ENCODE results near the gene KLHL36. TPM values are rescaled to one million over a fixed set of nuclear protein-coding genes. Genes with fewer than 3 reads are reported as not detected.
"Not testable (repeated sequence)": the region's sequence is repeated elsewhere in the genome, so short reads cannot be mapped to it uniquely, and the experiment has no call there.

Gene KLHL36
- total RNA-seq, 4 donors from 2014 or later: 70.5 to 114 (median 80.5) TPM

- 50 to 65% methylated on average over 8 of the region's 8 CpGs for WGBS, 2 donors (ENCODE audit: low coverage in 1 of 2)
Measured at GRCh38 chr16:84689111-84689510, 40.8 kb downstream of the KLHL36 start.

GRCh38 chr16:84690088-84690819 lies 41.9 kb downstream of the KLHL36 start:
- peaks cover 8% of the 10 kb centered on the region for H3K27me3 ChIP-seq
- no peak for ATAC-seq
- H3K4me3 ChIP-seq: no peak overlapping the region
- H3K9me3 ChIP-seq: no peaks in the 10 kb centered on the region
- H3K4me1 ChIP-seq: no peaks in the 10 kb centered on the region
- TF ChIP-seq POLR2AphosphoS5 (IDR thresholded peaks at IDR 0.05) (no peak), CTCF (IDR thresholded peaks at IDR 0.05) (no peak)
- no peak overlapping the region for H3K27ac ChIP-seq
- H3K36me3 ChIP-seq: no peaks in the 10 kb centered on the region
- WGBS, 2 donors (ENCODE audit: low coverage in 1 of 2): 48 to 61% methylated on average over 5 to 6 of the region's 6 CpGs

More at GRCh38 chr16:84689111-84689510, 40.8 kb downstream of the KLHL36 start:
- Histone ChIP-seq H3K36me3 (no peaks in the 10 kb centered on the region), H3K27ac (no peak overlapping the region), H3K4me1 (no peaks in the 10 kb centered on the region), H3K9me3 (no peaks in the 10 kb centered on the region), H3K27me3 (peaks cover 13% of the 10 kb centered on the region), H3K4me3 (no peak overlapping the region)
- no peak for TF ChIP-seq POLR2A (IDR thresholded peaks at IDR 0.05)
- no peak for TF ChIP-seq EP300 (IDR thresholded peaks at IDR 0.05)
- TF ChIP-seq CTCF (IDR thresholded peaks at IDR 0.05): no peak
- TF ChIP-seq POLR2AphosphoS5 (IDR thresholded peaks at IDR 0.05): no peak
- ATAC-seq: no peak

- no peaks in the 10 kb centered on the region for H3K36me3 ChIP-seq
- no peaks in the 10 kb centered on the region for H3K9me3 ChIP-seq
- H3K4me1 ChIP-seq: no peaks in the 10 kb centered on the region
- no peak overlapping the region for H3K27ac ChIP-seq
- H3K27me3 ChIP-seq: peaks cover 8% of the 10 kb centered on the region
- 48 to 69% methylated on average over 6 of the region's 6 CpGs for WGBS, 2 donors (ENCODE audit: low coverage in 1 of 2)
- no peak for ATAC-seq
- TF ChIP-seq CTCF (IDR thresholded peaks at IDR 0.05): no peak
- H3K4me3 ChIP-seq: no peak overlapping the region
Measured at GRCh38 chr16:84692451-84693214, 44.3 kb downstream of the KLHL36 start.

- ATAC-seq, H3K27ac ChIP-seq, H3K36me3 ChIP-seq, H3K27me3 ChIP-seq, H3K4me1 ChIP-seq, H3K9me3 ChIP-seq, H3K4me3 ChIP-seq: not testable (repeated sequence)
- WGBS, 2 donors (ENCODE audit: low coverage in 1 of 2): 89 to 92% methylated on average over 7 to 8 of the region's 10 CpGs
Measured at GRCh38 chr16:84693869-84694268, 45.6 kb downstream of the KLHL36 start.

- H3K27me3 ChIP-seq: no peaks in the 10 kb centered on the region
- no peak overlapping the region for H3K27ac ChIP-seq
- no peaks in the 10 kb centered on the region for H3K9me3 ChIP-seq
- no peak for ATAC-seq
- H3K4me1 ChIP-seq: peaks cover 0 to 8% (median 5%) of the 10 kb centered on the region in 3 donors
- TF ChIP-seq EP300 (IDR thresholded peaks at IDR 0.05): no peak
- TF ChIP-seq CTCF (IDR thresholded peaks at IDR 0.05): no peak
- TF ChIP-seq POLR2A (IDR thresholded peaks at IDR 0.05): no peak
- TF ChIP-seq POLR2AphosphoS5 (IDR thresholded peaks at IDR 0.05): no peak
- no peaks in the 10 kb centered on the region for H3K36me3 ChIP-seq
- no peak overlapping the region for H3K4me3 ChIP-seq
- WGBS, 2 donors (ENCODE audit: low coverage in 1 of 2): 92 to 100% methylated on average over 1 to 2 of the region's 2 CpGs
Measured at GRCh38 chr16:84694980-84695379, 46.7 kb downstream of the KLHL36 start.

Measured in gastroesophageal sphincter (tissue), 4 donors.